Measurements from ENCODE around the gene AZU1.
A peak's percentile ranks its signal among the peaks of the same experiment; 100 is the strongest.

Gene AZU1

GRCh38 chr19:797528-798414 is 29.9 kb upstream of the AZU1 start:
- peak; percentile 88 to 92 for DNase-seq

- peak; percentile 27 to 46 for DNase-seq
These were observed 29.1 kb upstream of the AZU1 start for GRCh38 chr19:798415-799075.

GRCh38 chr19:799076-799881 is 28.4 kb upstream of the AZU1 start:
- DNase-seq: peak in 1 of 2 donors; percentile 37

- DNase-seq: peak in 1 of 2 donors; percentile 10
These were observed 27.1 kb upstream of the AZU1 start for GRCh38 chr19:800360-801029.

- peak in 1 of 2 donors; percentile 39 for DNase-seq
These were observed 26.4 kb upstream of the AZU1 start for GRCh38 chr19:801030-801860.

- DNase-seq: no peak
These were observed 25.7 kb upstream of the AZU1 start for GRCh38 chr19:801861-802497.

GRCh38 chr19:802498-803098 is 25.0 kb upstream of the AZU1 start:
- DNase-seq: no peak

- DNase-seq: no peak
These were observed 24.5 kb upstream of the AZU1 start for GRCh38 chr19:803099-803561.

- no peak for DNase-seq
These were observed 23.8 kb upstream of the AZU1 start for GRCh38 chr19:803686-804418.

GRCh38 chr19:804419-805165 is 23.0 kb upstream of the AZU1 start:
- DNase-seq: no peak

- DNase-seq: no peak
These were observed 22.5 kb upstream of the AZU1 start for GRCh38 chr19:805166-805551.

GRCh38 chr19:805600-806550 is 21.8 kb upstream of the AZU1 start:
- no peak for DNase-seq

- DNase-seq: no peak
These were observed 20.7 kb upstream of the AZU1 start for GRCh38 chr19:806815-807421.

- DNase-seq: no peak
These were observed 19.8 kb upstream of the AZU1 start for GRCh38 chr19:807627-808422.

- no peak for DNase-seq
These were observed 19.2 kb upstream of the AZU1 start for GRCh38 chr19:808423-808775.

GRCh38 chr19:810077-810855 is 17.4 kb upstream of the AZU1 start:
- DNase-seq: no peak

Measured in stimulated activated CD4-positive, alpha-beta T cell treated with anti-CD3 and anti-CD28 coated beads, Interleukin-2, amount 100 ng/mL, for 24 hours (primary cell).